OCI-LY7 (cell line): Measurements from ENCODE around the gene DDX19B. TPM values are rescaled to one million over a fixed set of nuclear protein-coding genes. Genes with fewer than 3 reads are reported as not detected.
"Not testable (repeated sequence)": the region's sequence is repeated elsewhere in the genome, so short reads cannot be mapped to it uniquely, and the experiment has no call there.

Source experiments
- BruUV-seq: library from RNA; stranded (reverse); fragments of 400-500 nt; replicated peaks from 2 replicates; lab custom pipeline; 2021; lab: Mats Ljungman, UMichigan
- CTCF ChIA-PET: fragments of 300-600 bp; sonication (Branson Sonifier 250); formaldehyde crosslinking; loops from one replicate; lab custom pipeline; 2022; ENCODE audit warnings: antibody characterized with exemption; ENCODE audit not compliant: unreplicated experiment; lab: Charles Lee
- POLR2A ChIA-PET: fragments of 300-600 bp; sonication (Branson Sonifier 250); formaldehyde crosslinking; loops from one replicate; lab custom pipeline; 2022; ENCODE audit warnings: antibody characterized with exemption; lab: Charles Lee
- DNase-seq: peaks from one replicate; pipeline ENCODE4 v3.0.0-alpha.2; 2015; ENCODE audit warnings: low spot score
- H2AFZ ChIP-seq: fragments of 200-600 bp; sonication (generic), shearing (Covaris generic); 2 replicates; pipeline ENCODE4 v1.6.1; 2014; ENCODE audit warnings: mild to moderate bottlenecking, antibody characterized with exemption, low read length, moderate library complexity
- H3K27ac ChIP-seq: fragments of 200-600 bp; sonication (generic); 2 replicates; pipeline ENCODE4 v1.5.1; 2014; ENCODE audit warnings: mixed run types, low read depth, mild to moderate bottlenecking, moderate library complexity, low read length, inconsistent platforms; ENCODE audit not compliant: poor library complexity, severe bottlenecking
- H3K36me3 ChIP-seq: fragments of 200-600 bp; sonication (generic); 2 replicates; pipeline ENCODE4 v1.6.1; 2014; ENCODE audit warnings: mild to moderate bottlenecking, antibody characterized with exemption, low read length, moderate library complexity, mixed read lengths; ENCODE audit not compliant: insufficient read depth
- H3K4me1 ChIP-seq: fragments of 200-600 bp; sonication (generic); 2 replicates; pipeline ENCODE4 v1.5.1; 2014; ENCODE audit warnings: mild to moderate bottlenecking, low read length; ENCODE audit not compliant: insufficient read depth, poor library complexity, severe bottlenecking
- H3K4me2 ChIP-seq: fragments of 200-600 bp; sonication (generic); 2 replicates; pipeline ENCODE4 v1.6.1; 2014; ENCODE audit warnings: mild to moderate bottlenecking, low read length
- H3K4me3 ChIP-seq: fragments of 200-600 bp; sonication (generic); 2 replicates; pipeline ENCODE4 v1.5.1; 2014; ENCODE audit warnings: mild to moderate bottlenecking, low read depth, low read length; ENCODE audit not compliant: poor library complexity, severe bottlenecking
- H3K79me2 ChIP-seq: fragments of 200-600 bp; sonication (generic); 2 replicates; pipeline ENCODE4 v1.6.1; 2016; ENCODE audit warnings: low read depth, mild to moderate bottlenecking, low read length, moderate library complexity, mixed read lengths; ENCODE audit not compliant: insufficient read depth
- H3K9me2 ChIP-seq: fragments of 200-600 bp; sonication (generic); 2 replicates; pipeline ENCODE4 v1.6.1; 2016; ENCODE audit warnings: mild to moderate bottlenecking, low read length, mixed read lengths; ENCODE audit not compliant: insufficient read depth
- H3K9me3 ChIP-seq: fragments of 200-600 bp; sonication (generic); 2 replicates; pipeline ENCODE4 v1.6.1; 2014; ENCODE audit warnings: mild to moderate bottlenecking, mixed run types, low read length, mixed read lengths
- H4K20me1 ChIP-seq: fragments of 200-600 bp; sonication (generic); 2 replicates; pipeline ENCODE4 v1.6.1; 2014; ENCODE audit warnings: mild to moderate bottlenecking, antibody characterized with exemption, low read length, moderate library complexity, mixed read lengths; ENCODE audit not compliant: insufficient read depth
- EZH2phosphoT487 ChIP-seq: fragments of 200-600 bp; sonication (generic); IDR thresholded peaks from 2 replicates; pipeline ENCODE4 v1.6.1; 2018; ENCODE audit warnings: low read depth, borderline replicate concordance, mild to moderate bottlenecking, mixed run types, antibody characterized with exemption, low read length, moderate library complexity, mixed read lengths
- intact Hi-C: fragments of 100-400 bp; cut with micrococcal nuclease; formaldehyde crosslinking; loops from one replicate; pipeline ENCODE4 v1.10.0; 2022; ENCODE audit not compliant: unreplicated experiment
- total RNA-seq, 2 experiments: library from RNA; depleted of rRNA in 1 of 2; stranded (reverse); fragments of >200 nt in 1 of 2; shearing (Covaris generic) in 1 of 2; gene quantifications; 2 replicates each; pipeline ENCODE4 v1.2.3, GENCODE V29; 2014 to 2022
- TF ChIP-seq, protein P1 (sequence below): fragments of 200-600 bp; sonication (generic); conservative IDR thresholded peaks from 2 replicates; pipeline ENCODE4 v1.5.1; 2014; ENCODE audit warnings: mild to moderate bottlenecking, antibody characterized with exemption, low read length, moderate library complexity, mixed read lengths

Gene DDX19B
- total RNA-seq, 2 experiments from 2014 or later: 18.7 to 22.8 TPM

DNA sequence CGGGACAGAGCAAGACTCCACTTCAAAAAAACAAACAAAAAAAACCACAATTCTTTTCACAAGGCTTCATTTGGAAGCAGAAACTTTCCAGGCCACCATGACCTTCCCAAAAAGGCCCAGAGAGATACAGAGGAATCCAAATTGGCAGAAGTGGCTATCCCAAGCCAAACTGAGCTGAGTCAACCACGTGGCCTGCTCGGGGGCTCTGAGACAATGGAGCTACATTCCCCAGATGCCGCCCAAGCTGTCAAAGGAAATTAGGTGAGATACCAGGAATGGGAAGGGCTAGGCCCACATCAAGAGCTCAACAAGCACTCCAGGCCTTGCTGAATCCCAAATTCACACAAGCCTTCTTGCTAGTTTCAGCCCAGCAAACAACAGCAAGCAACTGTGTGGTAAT is 41.6 kb upstream of the DDX19B start:
- no peak overlapping the region for H3K27ac ChIP-seq
- CTCF ChIA-PET: no interaction called here
- no peaks in the 10 kb centered on the region for H3K4me1 ChIP-seq
- DNase-seq: no peak
- no peaks in the 10 kb centered on the region for H3K9me3 ChIP-seq
- no peaks in the 10 kb centered on the region for H4K20me1 ChIP-seq
- H3K9me2 ChIP-seq: no peaks in the 10 kb centered on the region
- no peak overlapping the region for H3K4me3 ChIP-seq
- intact Hi-C loops: no loop called here
- POLR2A ChIA-PET: interaction anchor here (0.6 kb wide), 1 partner anchor 623 kb away, joined by 3 read pairs; no protein-coding TSS in a partner anchor
- no peaks in the 10 kb centered on the region for H3K79me2 ChIP-seq
- no peak overlapping the region for H2AFZ ChIP-seq
- no peak overlapping the region for H3K4me2 ChIP-seq
- BruUV-seq: no TSS peak
- TF ChIP-seq EZH2phosphoT487: no peak
- TF ChIP-seq, protein P1, sequence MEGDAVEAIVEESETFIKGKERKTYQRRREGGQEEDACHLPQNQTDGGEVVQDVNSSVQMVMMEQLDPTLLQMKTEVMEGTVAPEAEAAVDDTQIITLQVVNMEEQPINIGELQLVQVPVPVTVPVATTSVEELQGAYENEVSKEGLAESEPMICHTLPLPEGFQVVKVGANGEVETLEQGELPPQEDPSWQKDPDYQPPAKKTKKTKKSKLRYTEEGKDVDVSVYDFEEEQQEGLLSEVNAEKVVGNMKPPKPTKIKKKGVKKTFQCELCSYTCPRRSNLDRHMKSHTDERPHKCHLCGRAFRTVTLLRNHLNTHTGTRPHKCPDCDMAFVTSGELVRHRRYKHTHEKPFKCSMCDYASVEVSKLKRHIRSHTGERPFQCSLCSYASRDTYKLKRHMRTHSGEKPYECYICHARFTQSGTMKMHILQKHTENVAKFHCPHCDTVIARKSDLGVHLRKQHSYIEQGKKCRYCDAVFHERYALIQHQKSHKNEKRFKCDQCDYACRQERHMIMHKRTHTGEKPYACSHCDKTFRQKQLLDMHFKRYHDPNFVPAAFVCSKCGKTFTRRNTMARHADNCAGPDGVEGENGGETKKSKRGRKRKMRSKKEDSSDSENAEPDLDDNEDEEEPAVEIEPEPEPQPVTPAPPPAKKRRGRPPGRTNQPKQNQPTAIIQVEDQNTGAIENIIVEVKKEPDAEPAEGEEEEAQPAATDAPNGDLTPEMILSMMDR: no peak
- peaks cover 98% of the 10 kb centered on the region for H3K36me3 ChIP-seq

DNA sequence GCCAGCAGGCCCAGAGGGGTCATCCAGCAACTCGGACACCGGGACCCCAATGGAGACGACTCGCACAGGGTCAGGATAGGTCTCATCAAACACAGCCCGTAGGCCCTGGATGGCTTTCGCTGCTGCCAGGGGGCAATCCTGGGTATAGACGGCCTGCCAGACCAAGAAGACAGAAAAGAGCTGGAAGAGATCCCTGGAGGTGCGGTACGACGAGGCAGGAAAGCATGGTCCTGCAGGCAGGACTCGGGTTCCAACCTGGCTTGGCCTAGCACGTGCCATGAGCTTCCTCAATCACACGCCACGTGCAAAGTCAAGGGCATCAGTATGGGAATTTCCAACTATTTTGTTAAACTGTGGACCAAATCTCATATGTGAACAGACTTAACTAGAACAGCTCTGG is 40.9 kb upstream of the DDX19B start:
- CTCF ChIA-PET: no interaction called here
- POLR2A ChIA-PET: interaction anchor here (0.5 to 0.6 kb wide), 3 partner anchors 122 to 624 kb away, joined by 3 to 5 read pairs (median 3); no protein-coding TSS in a partner anchor
- no peaks in the 10 kb centered on the region for H3K9me3 ChIP-seq
- no peaks in the 10 kb centered on the region for H3K4me1 ChIP-seq
- H2AFZ ChIP-seq: no peak overlapping the region
- no peaks in the 10 kb centered on the region for H3K9me2 ChIP-seq
- intact Hi-C loops: no loop called here
- peaks cover 98% of the 10 kb centered on the region for H3K36me3 ChIP-seq
- no peaks in the 10 kb centered on the region for H3K79me2 ChIP-seq
- no peak overlapping the region for H3K4me2 ChIP-seq
- DNase-seq: no peak
- no TSS peak for BruUV-seq
- no peaks in the 10 kb centered on the region for H4K20me1 ChIP-seq
- H3K27ac ChIP-seq: no peak overlapping the region
- TF ChIP-seq EZH2phosphoT487: no peak
- TF ChIP-seq, protein P1: no peak
- H3K4me3 ChIP-seq: no peak overlapping the region

DNA sequence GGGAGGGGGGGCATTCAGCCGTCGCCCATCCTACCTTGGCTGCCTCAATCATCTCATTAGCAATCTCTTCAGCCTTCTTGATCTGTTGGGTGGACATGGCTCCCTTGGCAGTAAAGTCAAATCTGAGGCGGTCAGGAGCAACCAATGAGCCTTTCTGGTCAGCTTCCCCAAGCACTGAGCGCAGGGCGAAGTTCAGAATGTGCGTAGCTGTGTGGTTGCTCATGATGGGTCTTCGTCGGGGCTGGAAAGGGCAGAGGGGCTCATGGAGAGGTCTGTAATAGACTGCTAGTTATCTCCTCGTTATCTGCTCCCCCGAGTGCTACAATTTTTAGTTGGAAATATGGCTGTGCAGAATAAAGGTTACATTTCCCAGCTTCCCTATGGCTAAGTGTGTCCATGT is 40.0 kb upstream of the DDX19B start:
- no peak overlapping the region for H2AFZ ChIP-seq
- H3K4me2 ChIP-seq: no peak overlapping the region
- H3K9me3 ChIP-seq: no peaks in the 10 kb centered on the region
- no peaks in the 10 kb centered on the region for H3K79me2 ChIP-seq
- H3K27ac ChIP-seq: no peak overlapping the region
- no peaks in the 10 kb centered on the region for H3K4me1 ChIP-seq
- peaks cover 98% of the 10 kb centered on the region for H3K36me3 ChIP-seq
- POLR2A ChIA-PET: interaction anchor here (0.5 kb wide), 1 partner anchor 301 kb away, joined by 3 read pairs; no protein-coding TSS in a partner anchor
- CTCF ChIA-PET: no interaction called here
- BruUV-seq: no TSS peak
- no peak for TF ChIP-seq EZH2phosphoT487
- TF ChIP-seq, protein P1: no peak
- intact Hi-C loops: no loop called here
- H4K20me1 ChIP-seq: no peaks in the 10 kb centered on the region
- no peak for DNase-seq
- no peak overlapping the region for H3K4me3 ChIP-seq
- H3K9me2 ChIP-seq: no peaks in the 10 kb centered on the region

DNA sequence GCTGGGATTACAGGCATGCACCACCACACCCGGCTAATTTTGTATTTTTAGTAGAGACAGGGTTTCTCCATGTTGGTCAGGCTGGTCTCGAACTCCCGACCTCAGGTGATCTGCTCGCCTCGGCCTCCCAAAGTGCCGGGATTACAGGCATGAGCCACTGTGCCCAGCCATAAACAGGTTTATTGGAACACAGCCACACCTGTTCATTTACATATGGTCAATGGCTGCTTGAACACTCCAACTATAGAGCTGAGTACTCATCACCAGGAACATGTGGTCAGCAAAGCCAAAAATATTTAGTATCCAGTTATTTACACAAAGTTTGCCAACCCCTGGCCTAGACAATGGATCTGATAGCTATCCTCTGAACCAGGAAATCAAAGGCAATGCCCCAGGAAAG is 39.1 kb upstream of the DDX19B start:
- CTCF ChIA-PET, H3K9me2 ChIP-seq, BruUV-seq, H3K79me2 ChIP-seq, H2AFZ ChIP-seq, H4K20me1 ChIP-seq, H3K27ac ChIP-seq, H3K4me3 ChIP-seq, H3K4me1 ChIP-seq, H3K4me2 ChIP-seq, POLR2A ChIA-PET, DNase-seq, H3K9me3 ChIP-seq: not testable (repeated sequence)
- peaks cover 98% of the 10 kb centered on the region for H3K36me3 ChIP-seq
- intact Hi-C loops: loop anchor here (10.0 kb wide), 1 partner anchor 295 kb away; no protein-coding TSS in a partner anchor
